SK-N-MC (cell line): ENCODE results near the gene APOBEC3A.

Experiments
- EZH2 ChIP-seq: fragments of 200-600 bp; sonication (generic); IDR thresholded peaks from one replicate; pipeline ENCODE4 v1.6.1; 2017; ENCODE audit warnings: antibody characterized with exemption
- FOXP2 ChIP-seq: optimal IDR thresholded peaks from 2 replicates; pipeline ENCODE3; 2011; ENCODE audit warnings: mild to moderate bottlenecking, moderate library complexity; ENCODE audit not compliant: insufficient read depth; ENCODE audit errors: extremely low read length, control extremely low read depth
- POLR2AphosphoS5 ChIP-seq: IDR thresholded peaks from 2 replicates; pipeline ENCODE4 v1.6.1; 2012; ENCODE audit warnings: mild to moderate bottlenecking, low read depth, low read length, borderline replicate concordance

- TF ChIP-seq POLR2AphosphoS5 (no peak), EZH2 (no peak), FOXP2 (no peak)
Observed at GRCh38 chr22:38967451-38968450, 10.3 kb downstream of the APOBEC3A start.
